Neural cell (in vitro differentiated cells): Measurements from ENCODE around the gene TFPI2. TPM values are rescaled to one million over a fixed set of nuclear protein-coding genes. Genes with fewer than 3 reads are reported as not detected.

Experiments used
- H2AFZ ChIP-seq: fragments of 200-600, 300-800 bp; sonication (generic), shearing (Covaris generic); 2 replicates; pipeline ENCODE4 v1.6.0; 2014; ENCODE audit warnings: low read depth, mild to moderate bottlenecking, antibody characterized with exemption, low read length, moderate library complexity
- H3F3A ChIP-seq: fragments of 200-600 bp; shearing (Covaris generic); 2 replicates; pipeline ENCODE4 v1.6.1; 2016; ENCODE audit warnings: mild to moderate bottlenecking, moderate library complexity, mixed read lengths, antibody characterized with exemption, low read length; ENCODE audit not compliant: insufficient read depth, poor library complexity, severe bottlenecking
- H3K27ac ChIP-seq: fragments of 200-600, 300-800 bp; sonication (generic), shearing (Covaris generic); 2 replicates; pipeline ENCODE4 v1.5.1; 2014; ENCODE audit warnings: mild to moderate bottlenecking, low read length, moderate library complexity
- H3K27me3 ChIP-seq: fragments of 300-800, 200-600 bp; sonication (generic), shearing (Covaris generic); 2 replicates; pipeline ENCODE4 v1.6.0; 2014; ENCODE audit warnings: mild to moderate bottlenecking, low read depth, low read length, moderate library complexity; ENCODE audit not compliant: insufficient read depth
- H3K36me3 ChIP-seq: fragments of 300-800, 200-600 bp; sonication (generic), shearing (Covaris generic); 2 replicates; pipeline ENCODE4 v1.5.1; 2014; ENCODE audit warnings: mild to moderate bottlenecking, antibody characterized with exemption, low read length, moderate library complexity; ENCODE audit not compliant: insufficient read depth
- H3K4me2 ChIP-seq: fragments of 300-800, 200-600 bp; sonication (generic), shearing (Covaris generic); 2 replicates; pipeline ENCODE4 v1.6.0; 2014; ENCODE audit warnings: mild to moderate bottlenecking, low read length
- H3K4me3 ChIP-seq: fragments of 300-800, 200-600 bp; sonication (generic), shearing (Covaris generic); 2 replicates; pipeline ENCODE4 v1.5.1; 2014; ENCODE audit warnings: mild to moderate bottlenecking, low read length, moderate library complexity
- H3K79me2 ChIP-seq: fragments of 200-600 bp; shearing (Covaris generic); replicated peaks from 2 replicates; pipeline ENCODE4 v1.6.0; 2014; ENCODE audit warnings: mild to moderate bottlenecking, low read length, moderate library complexity; ENCODE audit not compliant: insufficient read depth
- H3K9ac ChIP-seq: fragments of 300-800, 200-600 bp; sonication (generic), shearing (Covaris generic); 2 replicates; pipeline ENCODE4 v1.6.1; 2016; ENCODE audit warnings: mild to moderate bottlenecking, low read length, mixed read lengths
- H3K9me2 ChIP-seq: fragments of 200-600 bp; shearing (Covaris generic); 2 replicates; pipeline ENCODE4 v1.6.1; 2016; ENCODE audit warnings: mild to moderate bottlenecking, low read length, mixed read lengths; ENCODE audit not compliant: insufficient read depth
- H3K9me3 ChIP-seq: fragments of 200-600, 300-800 bp; sonication (generic), shearing (Covaris generic); 2 replicates; pipeline ENCODE4 v1.6.1; 2016; ENCODE audit warnings: mild to moderate bottlenecking, mixed run types, low read length, moderate library complexity, mixed read lengths
- H4K20me1 ChIP-seq: fragments of 200-600 bp; shearing (Covaris generic); 2 replicates; pipeline ENCODE4 v1.6.1; 2016; ENCODE audit warnings: mild to moderate bottlenecking, mixed run types; ENCODE audit not compliant: insufficient read depth
- CTCF ChIP-seq: fragments of 450-650 bp; IDR thresholded peaks from 2 replicates; pipeline ENCODE4 v1.5.1; 2014; ENCODE audit warnings: antibody characterized with exemption, mild to moderate bottlenecking, moderate library complexity; ENCODE audit not compliant: poor library complexity, severe bottlenecking
- EP300 ChIP-seq: fragments of 450-650 bp; conservative IDR thresholded peaks from 2 replicates; pipeline ENCODE4 v1.6.1; 2014; ENCODE audit warnings: antibody characterized with exemption, mild to moderate bottlenecking, moderate library complexity; ENCODE audit not compliant: poor library complexity, severe bottlenecking
- POLR2AphosphoS5 ChIP-seq: IDR thresholded peaks from 2 replicates; pipeline ENCODE4 v1.6.1; 2012
- RAD21 ChIP-seq: fragments of 450-650 bp; conservative IDR thresholded peaks from 2 replicates; pipeline ENCODE4 v1.6.1; 2014; ENCODE audit warnings: antibody characterized with exemption, mild to moderate bottlenecking, moderate library complexity
- REST ChIP-seq: IDR thresholded peaks from 2 replicates; pipeline ENCODE4 v1.6.1; 2012; ENCODE audit warnings: borderline replicate concordance
- SMC3 ChIP-seq: fragments of 450-650 bp; conservative IDR thresholded peaks from 2 replicates; pipeline ENCODE4 v1.6.1; 2014; ENCODE audit warnings: antibody characterized with exemption, mild to moderate bottlenecking, moderate library complexity; ENCODE audit not compliant: poor library complexity
- TAF1 ChIP-seq: IDR thresholded peaks from 2 replicates; pipeline ENCODE4 v1.6.1; 2012; ENCODE audit warnings: low read depth
- polyA plus RNA-seq: library from polyadenylated mRNA; depleted of rRNA; stranded (reverse); fragments of >200 nt; gene quantifications from 2 replicates; pipeline ENCODE4 v1.2.3, GENCODE V29; 2014
- small RNA-seq, 3 experiments: library from RNA; depleted of rRNA; stranded (forward); fragments of <200 nt; gene quantifications; one replicate each; pipeline ENCODE3, GENCODE V24; 2012

Gene TFPI2
- polyA plus RNA-seq, 1 donor from 2014 or later = 0.78 TPM

- Histone ChIP-seq H3F3A (no peaks in the 10 kb centered on the region), H3K79me2 (no peaks in the 10 kb centered on the region), H3K9me2 (no peaks in the 10 kb centered on the region), H3K27me3 (no peaks in the 10 kb centered on the region), H3K27ac (peak overlapping the region; percentile 40), H3K4me3 (no peak overlapping the region), H3K4me2 (no peak overlapping the region), H4K20me1 (no peaks in the 10 kb centered on the region), H3K9me3 (no peaks in the 10 kb centered on the region), H2AFZ (no peak overlapping the region), H3K9ac (no peak overlapping the region), H3K36me3 (no peaks in the 10 kb centered on the region)
- TF ChIP-seq REST (no peak), SMC3 (no peak), TAF1 (no peak), POLR2AphosphoS5 (peak; percentile 16), RAD21 (no peak), CTCF (no peak), EP300 (peak; percentile 76)
Measured at GRCh38 chr7:93835702-93836101, 54.9 kb downstream of the TFPI2 start.

Small RNAs within 50 kb of the gene (small RNA-seq; reads per million reads assigned to genes)
- 0 reads per million in 3 experiments for gene AC002076.2

Other genes starting within 250 kb of the TFPI2 start
- gene GNGT1, start 15.8 kb upstream of the TFPI2 start, polyA plus RNA-seq = not detected in 2 replicates
- 0.16 and 0.25 TPM in 2 replicates for gene GNG11, start 31.0 kb upstream of the TFPI2 start, polyA plus RNA-seq
- 49.6 and 49.9 TPM in 2 replicates for gene BET1, start 113.6 kb upstream of the TFPI2 start, polyA plus RNA-seq